ENCODE results near the gene RASSF1. TPM values are rescaled to one million over a fixed set of nuclear protein-coding genes. Genes with fewer than 3 reads are reported as not detected.

RASSF1 gene
- total and polyA plus RNA-seq, 2 of the 8 experiments (the other 6 are each of a cell fraction or from before 2014, with no cell fraction given) = 10.3 to 15.7 TPM

GRCh38 chr3:50302095-50303012 lies 38.3 kb downstream of the RASSF1 start:
- H3K27ac ChIP-seq (ENCODE audit: low read depth, low read length) = no peak overlapping the region
- TF ChIP-seq JUND (IDR thresholded peaks at IDR 0.05; ENCODE audit: low read length) = no peak
- TF ChIP-seq BRCA1 (IDR thresholded peaks at IDR 0.05; ENCODE audit: low read depth, low read length) = no peak
- no peak for TF ChIP-seq CBX8 (IDR thresholded peaks at IDR 0.05; ENCODE audit: borderline replicate concordance, low read depth, low read length)
- TF ChIP-seq TEAD4 (IDR thresholded peaks at IDR 0.05; ENCODE audit: low read depth, low read length) = no peak
- no peak for TF ChIP-seq CEBPB (IDR thresholded peaks at IDR 0.05; ENCODE audit: low read depth, low read length)
- no peak for TF ChIP-seq RFX5 (IDR thresholded peaks at IDR 0.05; ENCODE audit: borderline replicate concordance, low read depth, low read length)
- TF ChIP-seq MAX (IDR thresholded peaks at IDR 0.05) = no peak
- TF ChIP-seq EZH2 (IDR thresholded peaks at IDR 0.05; ENCODE audit: low read depth, low read length, severe bottlenecking) = no peak
- no peak for TF ChIP-seq GABPA (IDR thresholded peaks at IDR 0.05; ENCODE audit: borderline replicate concordance, insufficient read depth, low read length)
- no peak for TF ChIP-seq SP1 (IDR thresholded peaks at IDR 0.05; ENCODE audit: low read depth, low read length)

More at GRCh38 chr3:50302095-50303012, 38.3 kb downstream of the RASSF1 start:
- H3K79me2 ChIP-seq (ENCODE audit: control insufficient read depth in 1 of 2, insufficient read depth in 2 of 2, low read length in 2 of 2) = no peaks in the 10 kb centered on the region
- H2AFZ ChIP-seq (ENCODE audit: low read length) = no peak overlapping the region
- H3K79me1 ChIP-seq (ENCODE audit: low read depth, low read length) = no peaks in the 10 kb centered on the region
- H4K8ac ChIP-seq (ENCODE audit: extremely low read depth, insufficient read depth, low read length) = peak overlapping the region; percentile 41
- H3K56ac ChIP-seq (replicated peaks; ENCODE audit: insufficient read length, low read depth, low read length) = no peak overlapping the region
- 89% methylated on average over 32 of the region's 32 CpGs; no CpG with 5 or more reads in 1 of the 2 experiments for WGBS, 2 experiments (ENCODE audit: extremely low coverage in 1 of 2, insufficient coverage in 1 of 2, insufficient read length in 1 of 2, insufficient replicate concordance in 2 of 2, low coverage in 1 of 2, low lambda C conversion rate in 2 of 2, missing lambda C conversion rate in 1 of 2)
- no peaks in the 10 kb centered on the region for H3K36me3 ChIP-seq (ENCODE audit: control insufficient read depth in 2 of 4, insufficient read depth in 4 of 4, low read length in 3 of 4)
- POLR2A ChIA-PET (ENCODE audit: partially characterized antibody) = interaction anchor here (0.6 to 11.3 kb wide), 8 partner anchors 10 to 76 kb away, joined by 3 to 149 read pairs (median 4); partner anchors contain the start of genes HYAL2, IFRD2 and TUSC2
- H3K4me3 ChIP-seq (ENCODE audit: extremely low read depth in 1 of 4, insufficient read depth in 2 of 4, low read depth in 3 of 4, low read length in 4 of 4) = no peak overlapping the region
- peaks cover 0 to 2% of the 10 kb centered on the region in 2 experiments for H4K20me1 ChIP-seq (replicated peaks in 1 of 2; ENCODE audit: control insufficient read depth in 1 of 2, insufficient read depth in 2 of 2, low read length in 2 of 2)
- peaks cover 0 to 26% (median 12%) of the 10 kb centered on the region in 4 experiments; a peak in 6 of 7 replicates for H3K4me1 ChIP-seq (replicated peaks in 1 of 4; ENCODE audit: control insufficient read depth in 3 of 4, insufficient read depth in 4 of 4, low read length in 3 of 4)
- H3K23me2 ChIP-seq (ENCODE audit: low read depth, low read length) = peaks cover 5% of the 10 kb centered on the region; the same call in 1 of the 2 replicates
- peaks cover 6 to 8% of the 10 kb centered on the region in 2 experiments; a peak in 3 of 4 replicates for H3K9me3 ChIP-seq (ENCODE audit: insufficient read depth in 2 of 2, low read depth in 1 of 2, low read length in 1 of 2)
- H2AK5ac ChIP-seq (ENCODE audit: low read depth, low read length) = peak overlapping the region; percentile 26; the same call in 1 of the 2 replicates
- CTCF ChIA-PET (ENCODE audit: partially characterized antibody) = interaction anchor here (0.7 to 3.6 kb wide), 10 partner anchors 8 to 232 kb away, joined by 3 to 24 read pairs (median 4); partner anchors contain the start of genes HYAL2 and IFRD2
- H2BK12ac ChIP-seq (ENCODE audit: low read depth, low read length) = peak overlapping the region; percentile 77; the same call in 1 of the 2 replicates
- no peak overlapping the region for H2BK20ac ChIP-seq (ENCODE audit: low read length)
- H4K5ac ChIP-seq (ENCODE audit: insufficient read length, low read depth, low read length) = no peak overlapping the region
- peak overlapping the region; percentile 12 for H4K91ac ChIP-seq (replicated peaks; ENCODE audit: insufficient read length, low read length)
- no peak overlapping the region; a peak in 1 of 4 replicates for H3K4me2 ChIP-seq (ENCODE audit: insufficient read depth in 1 of 2, low read depth in 2 of 2, low read length in 2 of 2)
- no peak overlapping the region; a peak in 1 of 7 replicates for H3K9ac ChIP-seq (replicated peaks in 1 of 4; ENCODE audit: extremely low read depth in 1 of 4, low read depth in 3 of 4, low read length in 3 of 4)
- no peak overlapping the region for H2BK120ac ChIP-seq (replicated peaks; ENCODE audit: low read depth, low read length)
- H2BK5ac ChIP-seq (ENCODE audit: low read depth, low read length) = peak overlapping the region; percentile 32; the same call in 1 of the 2 replicates
- DNase-seq (ENCODE audit: low read depth in 1 of 2, low spot score in 2 of 2) = no peak
- H2BK15ac ChIP-seq (ENCODE audit: low read length) = 0 out of 2 replicates have a peak overlapping the region, but pooled peaks have one; percentile 25
- no peak overlapping the region for H3K14ac ChIP-seq (ENCODE audit: insufficient read length)
- H3K4ac ChIP-seq (replicated peaks; ENCODE audit: insufficient read length, low read depth, low read length) = no peak overlapping the region
- H3K23ac ChIP-seq (ENCODE audit: insufficient read length) = no peak overlapping the region
- no peak for FAIRE-seq
- no peak overlapping the region for H3K18ac ChIP-seq (ENCODE audit: extremely low read depth, low read length)
- H3K27me3 ChIP-seq (replicated peaks in 1 of 4; ENCODE audit: control insufficient read depth in 3 of 4, extremely low read depth in 1 of 4, insufficient read depth in 3 of 4, low read length in 3 of 4) = no peaks in the 10 kb centered on the region; a peak in 1 of 7 replicates

All from H1 (cell line).